ENCODE measurements around the gene NDUFS3.
"Not testable (repeated sequence)": the region's sequence is repeated elsewhere in the genome, so short reads cannot be mapped to it uniquely, and the experiment has no call there.

The NDUFS3 gene

GRCh38 chr11:47578524-47579494 lies at the start of gene NDUFS3, which contains the start of gene KBTBD4:
Gene NDUFS3, plus strand, starts transcription at chr11:47579074. Its CDS starts 18 bp downstream, at chr11:47579092.
Gene KBTBD4, minus strand, starts transcription at chr11:47578970. Its CDS starts 19 bp downstream, at chr11:47578951.
- no peak for FAIRE-seq

GRCh38 chr11:47529951-47530350 lies 48.9 kb upstream of the NDUFS3 start:
- no peak for TF ChIP-seq POLR2A (IDR thresholded peaks at IDR 0.05; ENCODE audit: low read depth, low read length)
- no peak for FAIRE-seq
- no peak for DNase-seq (ENCODE audit: insufficient read length, low spot score)

More at GRCh38 chr11:47578524-47579494, at the start of gene NDUFS3, which contains the start of gene KBTBD4:
- peak; percentile 86 for TF ChIP-seq POLR2A (IDR thresholded peaks at IDR 0.05; ENCODE audit: low read depth, low read length)
- peak; percentile 85 for DNase-seq (ENCODE audit: insufficient read length, low spot score)

- not testable (repeated sequence) for FAIRE-seq; DNase-seq (ENCODE audit: insufficient read length, low spot score)
Measured at GRCh38 chr11:47530721-47531120, 48.2 kb upstream of the NDUFS3 start.

GRCh38 chr11:47531666-47532065 lies 47.2 kb upstream of the NDUFS3 start:
- DNase-seq (ENCODE audit: insufficient read length, low spot score), result no peak
- no peak for TF ChIP-seq POLR2A (IDR thresholded peaks at IDR 0.05; ENCODE audit: low read depth, low read length)
- no peak for FAIRE-seq

- TF ChIP-seq POLR2A (IDR thresholded peaks at IDR 0.05; ENCODE audit: low read depth, low read length), result no peak
- no peak for FAIRE-seq
Measured at GRCh38 chr11:47532597-47533213, 46.2 kb upstream of the NDUFS3 start.

GRCh38 chr11:47533690-47534151 lies 45.2 kb upstream of the NDUFS3 start:
- FAIRE-seq (no peak), DNase-seq (ENCODE audit: insufficient read length, low spot score) (no peak)
- TF ChIP-seq POLR2A (IDR thresholded peaks at IDR 0.05; ENCODE audit: low read depth, low read length), result no peak

More at GRCh38 chr11:47532597-47533213, 46.2 kb upstream of the NDUFS3 start:
- DNase-seq (ENCODE audit: insufficient read length, low spot score), result no peak

GRCh38 chr11:47534704-47535251 lies 44.1 kb upstream of the NDUFS3 start:
- no peak for FAIRE-seq
- TF ChIP-seq POLR2A (IDR thresholded peaks at IDR 0.05; ENCODE audit: low read depth, low read length), result no peak
- DNase-seq (ENCODE audit: insufficient read length, low spot score), result no peak

GRCh38 chr11:47536915-47537314 lies 42.0 kb upstream of the NDUFS3 start:
- FAIRE-seq, result no peak
- no peak for DNase-seq (ENCODE audit: insufficient read length, low spot score)
- TF ChIP-seq POLR2A (IDR thresholded peaks at IDR 0.05; ENCODE audit: low read depth, low read length), result no peak

GRCh38 chr11:47538741-47539565 lies 39.9 kb upstream of the NDUFS3 start:
- FAIRE-seq, result no peak
- DNase-seq (ENCODE audit: insufficient read length, low spot score), result no peak
- no peak for TF ChIP-seq POLR2A (IDR thresholded peaks at IDR 0.05; ENCODE audit: low read depth, low read length)

- no peak for TF ChIP-seq POLR2A (IDR thresholded peaks at IDR 0.05; ENCODE audit: low read depth, low read length)
- FAIRE-seq (no peak), DNase-seq (ENCODE audit: insufficient read length, low spot score) (no peak)
Measured at GRCh38 chr11:47539681-47540039, 39.2 kb upstream of the NDUFS3 start.

GRCh38 chr11:47541070-47541469 lies 37.8 kb upstream of the NDUFS3 start:
- no peak for TF ChIP-seq POLR2A (IDR thresholded peaks at IDR 0.05; ENCODE audit: low read depth, low read length)
- FAIRE-seq (no peak), DNase-seq (ENCODE audit: insufficient read length, low spot score) (no peak)

- no peak for TF ChIP-seq POLR2A (IDR thresholded peaks at IDR 0.05; ENCODE audit: low read depth, low read length)
- FAIRE-seq (no peak), DNase-seq (ENCODE audit: insufficient read length, low spot score) (no peak)
Measured at GRCh38 chr11:47545298-47545697, 33.6 kb upstream of the NDUFS3 start.

- FAIRE-seq; DNase-seq (ENCODE audit: insufficient read length, low spot score): not testable (repeated sequence)
Measured at GRCh38 chr11:47546274-47546673, 32.6 kb upstream of the NDUFS3 start.
